Limb (tissue), 2 donors: ENCODE results near the gene NF1.

Source experiments
- DNase-seq, 2 donors: peaks; one replicate each; pipeline ENCODE4 v3.0.0-alpha.2; 2016; ENCODE audit errors: extremely low spot score in 2 of 2

NF1 gene

DNA sequence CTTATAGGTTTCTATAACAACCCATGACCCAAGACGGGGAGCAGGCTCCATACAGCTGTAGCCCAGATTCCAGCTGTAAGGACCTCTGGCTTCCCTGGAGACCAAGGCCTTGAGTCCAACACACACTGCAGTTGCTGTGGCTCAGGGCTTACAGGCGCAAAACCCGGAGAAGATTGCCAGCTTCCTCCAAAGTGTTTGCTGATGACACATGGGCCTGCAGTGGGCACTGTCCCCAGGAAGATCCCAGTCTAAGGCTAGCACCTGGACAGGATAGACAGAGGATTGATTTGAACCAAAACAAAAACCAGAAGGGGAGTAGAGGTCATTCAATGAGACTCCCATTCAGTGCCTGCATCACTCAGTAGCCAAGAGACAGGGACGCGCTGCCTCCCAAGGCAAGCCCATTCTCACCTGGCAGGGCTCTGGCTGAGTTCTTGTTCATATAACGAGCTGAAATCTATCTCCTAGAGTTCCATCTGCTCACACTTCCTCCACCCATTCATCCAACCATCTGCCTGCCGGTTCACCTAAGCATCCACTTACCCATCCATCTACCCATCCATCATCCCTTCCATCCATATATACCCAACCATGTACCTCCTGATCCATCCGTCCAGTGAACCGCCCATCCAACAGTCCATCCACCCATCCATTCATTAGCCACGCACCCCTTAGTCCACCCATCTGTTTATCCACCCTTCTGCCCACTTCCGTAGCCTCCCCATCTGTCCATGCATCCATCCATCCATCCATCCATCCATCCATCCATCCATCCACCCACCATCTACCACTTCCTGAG lies 306.9 kb downstream of the NF1 start:
- no peak for DNase-seq

GRCh38 chr17:31404028-31404949 lies 309.5 kb downstream of the NF1 start:
- no peak for DNase-seq

GRCh38 chr17:31405890-31406371 lies 311.2 kb downstream of the NF1 start:
- DNase-seq = no peak

- no peak for DNase-seq
These were observed 313.8 kb downstream of the NF1 start for GRCh38 chr17:31408586-31408985.

DNA sequence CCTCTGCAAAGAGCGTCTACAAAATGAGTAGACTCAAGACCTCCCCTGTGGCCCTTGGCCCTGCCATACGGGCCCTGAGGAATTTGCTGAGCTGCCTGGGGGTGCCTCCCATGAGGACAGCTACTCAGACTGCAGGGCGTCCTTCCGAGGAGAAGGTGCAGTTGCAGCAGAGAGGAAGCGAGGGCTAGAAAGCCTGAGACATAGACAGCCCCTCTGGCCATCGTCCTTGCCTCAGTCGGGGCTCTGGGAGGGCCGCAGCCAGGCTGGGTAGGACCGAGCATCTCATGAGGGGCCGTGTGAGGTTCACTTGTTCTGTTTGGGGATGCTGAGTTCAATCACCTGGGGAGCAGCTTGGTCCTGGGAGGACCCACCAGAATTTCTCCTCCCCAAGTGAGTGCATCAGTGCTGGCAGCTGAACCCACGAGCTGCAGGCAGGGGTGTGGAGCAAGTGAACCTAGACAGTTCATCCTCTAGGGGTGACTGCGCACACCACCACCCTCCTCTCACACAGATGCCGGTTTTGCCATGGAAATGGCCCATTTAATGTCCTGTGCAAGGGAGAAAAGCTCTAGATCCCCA lies 317.0 kb downstream of the NF1 start:
- no peak for DNase-seq

GRCh38 chr17:31412511-31412910 lies 317.7 kb downstream of the NF1 start:
- DNase-seq = no peak

GRCh38 chr17:31413081-31413799 lies 318.5 kb downstream of the NF1 start:
- no peak for DNase-seq

GRCh38 chr17:31413874-31414549 lies 319.2 kb downstream of the NF1 start:
- no peak for DNase-seq

GRCh38 chr17:31414550-31414918 lies 319.8 kb downstream of the NF1 start:
- no peak for DNase-seq

- DNase-seq = no peak
These were observed 320.3 kb downstream of the NF1 start for GRCh38 chr17:31415004-31415454.

DNA sequence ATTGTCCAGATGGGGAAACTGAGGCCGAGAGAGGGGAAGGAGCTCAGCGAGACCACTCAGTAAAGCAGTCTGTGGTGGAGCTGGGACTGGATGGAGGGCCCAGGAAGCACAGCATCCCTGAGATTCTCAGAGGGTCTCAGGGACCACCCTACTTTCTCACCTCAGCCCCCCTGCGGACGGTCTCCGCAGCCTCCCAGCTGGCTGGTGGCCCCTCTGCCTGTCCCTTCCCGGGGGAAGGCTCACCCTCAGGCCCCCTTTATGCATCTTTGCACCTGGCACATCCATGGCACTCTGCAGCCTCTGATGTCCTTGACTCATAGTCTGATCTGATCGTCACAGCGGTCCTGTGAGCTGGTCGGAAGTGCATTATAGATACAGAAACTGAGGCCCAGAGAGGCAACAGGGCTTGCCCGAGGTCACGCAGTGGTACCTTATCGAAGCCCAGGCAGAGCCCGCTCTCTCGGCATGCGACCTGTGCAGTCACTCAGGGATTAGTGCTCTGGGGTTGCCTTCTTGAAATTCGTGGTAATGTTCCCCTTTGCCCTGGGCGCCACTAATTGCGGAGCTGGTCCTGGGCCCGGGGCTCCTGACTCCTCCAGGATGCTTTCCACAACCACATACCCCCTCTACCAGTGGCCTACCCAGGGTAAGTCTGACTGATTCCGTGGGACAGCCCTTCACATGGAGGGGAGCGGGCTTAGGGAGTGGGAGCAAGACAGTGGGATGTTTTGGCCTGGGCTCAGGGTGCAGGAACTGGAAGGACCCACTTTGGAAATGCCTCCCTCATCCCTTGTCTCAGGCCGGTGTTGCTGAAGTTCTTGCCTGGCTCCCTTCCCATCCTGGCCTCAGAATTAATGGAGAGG lies 321.1 kb downstream of the NF1 start:
- DNase-seq = no peak

DNA sequence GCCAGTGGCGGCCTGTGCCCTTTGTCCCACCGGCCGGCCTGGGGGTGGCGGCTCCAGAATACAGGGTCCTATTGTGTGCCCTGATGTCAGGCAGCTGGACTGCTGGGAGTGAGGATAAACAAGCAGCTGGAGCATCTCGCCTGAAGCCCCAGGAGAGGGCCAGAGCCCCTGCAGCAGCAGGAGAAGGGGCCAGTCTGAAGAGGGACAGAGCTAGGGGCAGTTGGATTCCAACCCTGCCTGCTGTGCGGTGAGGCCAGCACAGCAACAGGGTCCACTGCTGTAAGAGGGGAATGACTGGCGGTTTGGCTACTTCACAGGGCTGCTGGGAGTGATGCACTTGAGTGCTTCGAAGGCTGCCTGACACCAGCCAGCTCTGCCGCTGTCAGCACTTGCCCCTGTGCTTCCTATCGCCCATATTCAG lies 321.7 kb downstream of the NF1 start:
- no peak for DNase-seq

- no peak for DNase-seq
These were observed 322.4 kb downstream of the NF1 start for GRCh38 chr17:31417051-31417792.

GRCh38 chr17:31418773-31419350 lies 324.1 kb downstream of the NF1 start:
- DNase-seq = no peak

- DNase-seq = no peak
These were observed 327.7 kb downstream of the NF1 start for GRCh38 chr17:31422443-31422842.

- no peak for DNase-seq
These were observed 330.1 kb downstream of the NF1 start for GRCh38 chr17:31424944-31425281.

DNA sequence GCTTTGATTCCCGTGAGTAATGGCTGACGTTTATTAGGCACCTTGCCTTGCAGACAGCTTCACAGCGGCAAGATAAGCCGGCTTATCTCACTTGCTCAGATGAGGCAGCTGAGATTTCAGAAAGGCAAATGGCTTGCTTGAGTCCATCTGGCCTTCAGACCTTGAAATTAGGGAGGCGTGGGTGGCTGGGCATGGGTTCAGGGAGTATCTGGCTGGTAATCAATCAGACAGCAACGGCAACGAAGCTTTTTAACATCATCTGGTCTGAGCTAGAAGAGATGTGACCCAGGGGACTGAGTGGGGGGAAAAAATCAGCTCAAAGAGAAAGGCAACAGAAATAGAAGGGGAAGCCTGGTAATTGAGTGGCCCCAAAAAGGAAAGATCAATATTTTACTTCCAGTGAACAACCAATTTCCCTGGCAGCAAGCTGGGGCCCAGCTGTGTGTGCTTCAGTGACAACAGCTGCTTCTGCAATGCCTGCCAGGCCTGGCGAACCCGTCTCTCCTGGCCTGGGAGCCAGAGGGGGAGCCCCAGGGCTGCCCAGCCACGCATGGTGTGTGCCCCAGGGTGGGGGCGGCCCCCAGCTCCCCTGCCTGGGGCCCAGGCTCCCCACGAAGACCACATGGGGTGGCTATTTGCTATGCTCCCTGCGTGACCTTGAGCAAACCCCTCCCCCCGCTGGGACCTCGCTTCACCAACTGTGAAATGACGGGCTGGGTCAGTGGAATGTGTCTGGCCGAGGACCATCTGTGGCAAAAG lies 330.7 kb downstream of the NF1 start:
- DNase-seq = peak in 1 of 2 donors; percentile 44
